SK-N-SH (cell line): Measurements from ENCODE around the gene ZFP36.

Experiments
- CTCF ChIP-seq: fragments of 200-600 bp; sonication (generic); IDR thresholded peaks from 2 replicates; pipeline ENCODE4 v1.6.1; 2017; ENCODE audit warnings: antibody characterized with exemption, mild to moderate bottlenecking, moderate library complexity
- SMC3 ChIP-seq: IDR thresholded peaks from 2 replicates; pipeline ENCODE4 v1.6.1; 2012; ENCODE audit warnings: low read depth, low read length, improper control_type of control experiment

- TF ChIP-seq CTCF (no peak), SMC3 (no peak)
Measured at GRCh38 chr19:39425744-39426143, 19.1 kb downstream of the ZFP36 start.
